ENCODE data around the gene MRPL58. TPM values are rescaled to one million over a fixed set of nuclear protein-coding genes. Genes with fewer than 3 reads are reported as not detected.

The MRPL58 gene
- total RNA-seq, 1 experiment from 2014 or later = 55.2 TPM

GRCh38 chr17:75011401-75012095 lies 922 bp upstream of the MRPL58 start:
- ChIA-PET POLR2A (interaction anchor here (1.0 to 1.7 kb wide), 6 partner anchors 17 to 50 kb away, joined by 3 to 5 read pairs (median 4); partner anchors contain the start of gene CDR2L), CTCF (interaction anchor here (0.6 to 3.9 kb wide), 6 partner anchors 23 to 149 kb away, joined by 3 to 33 read pairs (median 4); no protein-coding TSS in a partner anchor)
- ATAC-seq (peak; percentile 51), DNase-seq (ENCODE audit: low read depth, low spot score) (no peak)
- no TSS peak for BruUV-seq (replicated peaks)
- peaks cover 21% of the 10 kb centered on the region for H3K4me1 ChIP-seq (ENCODE audit: control insufficient read depth, insufficient read depth, low read length)
- H3K9me3 ChIP-seq (ENCODE audit: control insufficient read depth, insufficient read depth, low read depth, low read length) = no peaks in the 10 kb centered on the region
- in situ Hi-C loops (cut with HindIII; ENCODE audit: low pct_unique_long_range_greater_than_20kb, low sequenced_read_pairs) (no loop called here), intact Hi-C loops (cut with micrococcal nuclease; ENCODE audit: unreplicated experiment) (no loop called here)
- no peaks in the 10 kb centered on the region for H3K27me3 ChIP-seq (ENCODE audit: control insufficient read depth, insufficient read depth, low read length)
- peak overlapping the region; percentile 78 to 82 for H3K4me3 ChIP-seq (ENCODE audit: low read depth in 2 of 2, low read length in 2 of 2)
- H3K27ac ChIP-seq (ENCODE audit: low read length) = peak overlapping the region; percentile 78
- H3K36me3 ChIP-seq (ENCODE audit: control insufficient read depth, insufficient read depth, low read length) = peaks cover 3% of the 10 kb centered on the region; the same call in 1 of the 2 replicates
- TF ChIP-seq CTCF (IDR thresholded peaks at IDR 0.05) = no peak
- no peak for TF ChIP-seq POLR2AphosphoS5 (IDR thresholded peaks at IDR 0.05; ENCODE audit: low read depth, low read length)
- no peak for TF ChIP-seq TCF7L2 (IDR thresholded peaks at IDR 0.05; ENCODE audit: low read depth, low read length)
- TF ChIP-seq REST (IDR thresholded peaks at IDR 0.05; ENCODE audit: insufficient read depth in 1 of 2, low read depth in 2 of 2, low read length in 1 of 2) = no peak
- TF ChIP-seq SIN3A (IDR thresholded peaks at IDR 0.05; ENCODE audit: borderline replicate concordance, insufficient read depth, low read depth, low read length) = no peak

- POLR2A ChIA-PET = interaction anchor here (1.0 to 1.7 kb wide), 7 partner anchors 16 to 51 kb away, joined by 3 to 10 read pairs (median 4); partner anchors contain the start of gene CDR2L
- Histone ChIP-seq H3K4me1 (ENCODE audit: control insufficient read depth, insufficient read depth, low read length) (peaks cover 21% of the 10 kb centered on the region), H3K4me3 (ENCODE audit: low read depth in 2 of 2, low read length in 2 of 2) (peak overlapping the region; percentile 78 to 82), H3K9me3 (ENCODE audit: control insufficient read depth, insufficient read depth, low read depth, low read length) (no peaks in the 10 kb centered on the region), H3K36me3 (ENCODE audit: control insufficient read depth, insufficient read depth, low read length) (peaks cover 3% of the 10 kb centered on the region; the same call in 1 of the 2 replicates), H3K27ac (ENCODE audit: low read length) (peak overlapping the region; percentile 78), H3K27me3 (ENCODE audit: control insufficient read depth, insufficient read depth, low read length) (no peaks in the 10 kb centered on the region)
- no TSS peak for BruUV-seq (replicated peaks)
- TF ChIP-seq SIN3A (IDR thresholded peaks at IDR 0.05; ENCODE audit: borderline replicate concordance, insufficient read depth, low read depth, low read length) (no peak), POLR2AphosphoS5 (IDR thresholded peaks at IDR 0.05; ENCODE audit: low read depth, low read length) (no peak), TCF7L2 (IDR thresholded peaks at IDR 0.05; ENCODE audit: low read depth, low read length) (no peak), CTCF (IDR thresholded peaks at IDR 0.05) (no peak), REST (IDR thresholded peaks at IDR 0.05; ENCODE audit: insufficient read depth in 1 of 2, low read depth in 2 of 2, low read length in 1 of 2) (no peak)
- intact Hi-C loops (cut with micrococcal nuclease; ENCODE audit: unreplicated experiment) (no loop called here), in situ Hi-C loops (cut with HindIII; ENCODE audit: low pct_unique_long_range_greater_than_20kb, low sequenced_read_pairs) (no loop called here)
- no peak for DNase-seq (ENCODE audit: low read depth, low spot score)
- ATAC-seq = no peak
- CTCF ChIA-PET = interaction anchor here (0.6 to 3.9 kb wide), 5 partner anchors 13 to 54 kb away, joined by 3 to 33 read pairs (median 5); no protein-coding TSS in a partner anchor
Measured at GRCh38 chr17:75012096-75012345, 449 bp upstream of the MRPL58 start.
